Measurements from ENCODE around the gene LRRC43.

LRRC43 gene

GRCh38 chr12:122140467-122141257, 42.3 kb upstream of the LRRC43 start:
- H3K27ac ChIP-seq (ENCODE audit: low read depth in 2 of 2, low read length in 2 of 2) = no peak overlapping the region

GRCh38 chr12:122141911-122142725, 40.8 kb upstream of the LRRC43 start:
- Histone ChIP-seq H3K36me3 (ENCODE audit: control insufficient read depth in 2 of 2, insufficient read depth in 2 of 2, low read length in 2 of 2) (peaks cover 51 to 67% of the 10 kb centered on the region in 2 donors), H3K4me1 (ENCODE audit: control insufficient read depth in 2 of 2, insufficient read depth in 2 of 2, low read length in 2 of 2) (no peaks in the 10 kb centered on the region), H3K4me3 (ENCODE audit: low read length in 2 of 2) (no peak overlapping the region), H3K9me3 (ENCODE audit: control insufficient read depth in 2 of 2, low read length in 2 of 2) (no peaks in the 10 kb centered on the region), H3K27ac (ENCODE audit: low read depth in 2 of 2, low read length in 2 of 2) (no peak overlapping the region), H3K27me3 (ENCODE audit: control insufficient read depth in 2 of 2, insufficient read depth in 2 of 2, low read length in 2 of 2) (no peaks in the 10 kb centered on the region), H3K9ac (ENCODE audit: low read depth in 1 of 2, low read length in 2 of 2) (no peak overlapping the region)

More at GRCh38 chr12:122140467-122141257, 42.3 kb upstream of the LRRC43 start:
- Histone ChIP-seq H3K4me3 (ENCODE audit: low read length in 2 of 2) (no peak overlapping the region), H3K36me3 (ENCODE audit: control insufficient read depth in 2 of 2, insufficient read depth in 2 of 2, low read length in 2 of 2) (peaks cover 59 to 74% of the 10 kb centered on the region in 2 donors), H3K27me3 (ENCODE audit: control insufficient read depth in 2 of 2, insufficient read depth in 2 of 2, low read length in 2 of 2) (no peaks in the 10 kb centered on the region), H3K4me1 (ENCODE audit: control insufficient read depth in 2 of 2, insufficient read depth in 2 of 2, low read length in 2 of 2) (no peaks in the 10 kb centered on the region), H3K9me3 (ENCODE audit: control insufficient read depth in 2 of 2, low read length in 2 of 2) (no peaks in the 10 kb centered on the region), H3K9ac (ENCODE audit: low read depth in 1 of 2, low read length in 2 of 2) (no peak overlapping the region)

GRCh38 chr12:122142857-122143256, 40.1 kb upstream of the LRRC43 start:
- no peak overlapping the region for H3K27ac ChIP-seq (ENCODE audit: low read depth in 2 of 2, low read length in 2 of 2)
- no peaks in the 10 kb centered on the region for H3K9me3 ChIP-seq (ENCODE audit: control insufficient read depth in 2 of 2, low read length in 2 of 2)
- H3K36me3 ChIP-seq (ENCODE audit: control insufficient read depth in 2 of 2, insufficient read depth in 2 of 2, low read length in 2 of 2) = peaks cover 47 to 60% of the 10 kb centered on the region in 2 donors

GRCh38 chr12:122144885-122145284, 38.0 kb upstream of the LRRC43 start:
- no peak overlapping the region for H3K9ac ChIP-seq (ENCODE audit: low read depth in 1 of 2, low read length in 2 of 2)

More at GRCh38 chr12:122142857-122143256, 40.1 kb upstream of the LRRC43 start:
- Histone ChIP-seq H3K4me1 (ENCODE audit: control insufficient read depth in 2 of 2, insufficient read depth in 2 of 2, low read length in 2 of 2) (no peaks in the 10 kb centered on the region), H3K4me3 (ENCODE audit: low read length in 2 of 2) (no peak overlapping the region), H3K27me3 (ENCODE audit: control insufficient read depth in 2 of 2, insufficient read depth in 2 of 2, low read length in 2 of 2) (no peaks in the 10 kb centered on the region), H3K9ac (ENCODE audit: low read depth in 1 of 2, low read length in 2 of 2) (no peak overlapping the region)

GRCh38 chr12:122145505-122146330, 37.2 kb upstream of the LRRC43 start:
- Histone ChIP-seq H3K9me3 (ENCODE audit: control insufficient read depth in 2 of 2, low read length in 2 of 2) (no peaks in the 10 kb centered on the region), H3K4me3 (ENCODE audit: low read length in 2 of 2) (no peak overlapping the region), H3K27me3 (ENCODE audit: control insufficient read depth in 2 of 2, insufficient read depth in 2 of 2, low read length in 2 of 2) (no peaks in the 10 kb centered on the region), H3K36me3 (ENCODE audit: control insufficient read depth in 2 of 2, insufficient read depth in 2 of 2, low read length in 2 of 2) (peaks cover 26 to 34% of the 10 kb centered on the region in 2 donors), H3K27ac (ENCODE audit: low read depth in 2 of 2, low read length in 2 of 2) (no peak overlapping the region), H3K9ac (ENCODE audit: low read depth in 1 of 2, low read length in 2 of 2) (no peak overlapping the region), H3K4me1 (ENCODE audit: control insufficient read depth in 2 of 2, insufficient read depth in 2 of 2, low read length in 2 of 2) (no peaks in the 10 kb centered on the region)

More at GRCh38 chr12:122144885-122145284, 38.0 kb upstream of the LRRC43 start:
- Histone ChIP-seq H3K27me3 (ENCODE audit: control insufficient read depth in 2 of 2, insufficient read depth in 2 of 2, low read length in 2 of 2) (no peaks in the 10 kb centered on the region), H3K4me1 (ENCODE audit: control insufficient read depth in 2 of 2, insufficient read depth in 2 of 2, low read length in 2 of 2) (no peaks in the 10 kb centered on the region), H3K9me3 (ENCODE audit: control insufficient read depth in 2 of 2, low read length in 2 of 2) (no peaks in the 10 kb centered on the region), H3K27ac (ENCODE audit: low read depth in 2 of 2, low read length in 2 of 2) (no peak overlapping the region), H3K36me3 (ENCODE audit: control insufficient read depth in 2 of 2, insufficient read depth in 2 of 2, low read length in 2 of 2) (peaks cover 30 to 41% of the 10 kb centered on the region in 2 donors), H3K4me3 (ENCODE audit: low read length in 2 of 2) (no peak overlapping the region)

GRCh38 chr12:122147514-122148290, 35.2 kb upstream of the LRRC43 start:
- Histone ChIP-seq H3K27ac (ENCODE audit: low read depth in 2 of 2, low read length in 2 of 2) (no peak overlapping the region), H3K9me3 (ENCODE audit: control insufficient read depth in 2 of 2, low read length in 2 of 2) (no peaks in the 10 kb centered on the region), H3K9ac (ENCODE audit: low read depth in 1 of 2, low read length in 2 of 2) (no peak overlapping the region), H3K4me3 (ENCODE audit: low read length in 2 of 2) (no peak overlapping the region), H3K4me1 (ENCODE audit: control insufficient read depth in 2 of 2, insufficient read depth in 2 of 2, low read length in 2 of 2) (no peaks in the 10 kb centered on the region), H3K36me3 (ENCODE audit: control insufficient read depth in 2 of 2, insufficient read depth in 2 of 2, low read length in 2 of 2) (peaks cover 6 to 15% of the 10 kb centered on the region in 2 donors), H3K27me3 (ENCODE audit: control insufficient read depth in 2 of 2, insufficient read depth in 2 of 2, low read length in 2 of 2) (no peaks in the 10 kb centered on the region)

GRCh38 chr12:122148657-122149056, 34.3 kb upstream of the LRRC43 start:
- no peak overlapping the region for H3K27ac ChIP-seq (ENCODE audit: low read depth in 2 of 2, low read length in 2 of 2)
- H3K4me3 ChIP-seq (ENCODE audit: low read length in 2 of 2) = no peak overlapping the region
- no peak overlapping the region for H3K9ac ChIP-seq (ENCODE audit: low read depth in 1 of 2, low read length in 2 of 2)
- no peaks in the 10 kb centered on the region for H3K27me3 ChIP-seq (ENCODE audit: control insufficient read depth in 2 of 2, insufficient read depth in 2 of 2, low read length in 2 of 2)
- peaks cover 0 to 5% of the 10 kb centered on the region in 2 donors for H3K36me3 ChIP-seq (ENCODE audit: control insufficient read depth in 2 of 2, insufficient read depth in 2 of 2, low read length in 2 of 2)
- H3K4me1 ChIP-seq (ENCODE audit: control insufficient read depth in 2 of 2, insufficient read depth in 2 of 2, low read length in 2 of 2) = no peaks in the 10 kb centered on the region
- H3K9me3 ChIP-seq (ENCODE audit: control insufficient read depth in 2 of 2, low read length in 2 of 2) = no peaks in the 10 kb centered on the region

- Histone ChIP-seq H3K9me3 (ENCODE audit: control insufficient read depth in 2 of 2, low read length in 2 of 2) (no peaks in the 10 kb centered on the region), H3K27ac (ENCODE audit: low read depth in 2 of 2, low read length in 2 of 2) (no peak overlapping the region), H3K27me3 (ENCODE audit: control insufficient read depth in 2 of 2, insufficient read depth in 2 of 2, low read length in 2 of 2) (no peaks in the 10 kb centered on the region)
Measured at GRCh38 chr12:122150127-122150681, 32.7 kb upstream of the LRRC43 start.

GRCh38 chr12:122152754-122153153, 30.2 kb upstream of the LRRC43 start:
- Histone ChIP-seq H3K27ac (ENCODE audit: low read depth in 2 of 2, low read length in 2 of 2) (no peak overlapping the region), H3K9me3 (ENCODE audit: control insufficient read depth in 2 of 2, low read length in 2 of 2) (no peaks in the 10 kb centered on the region), H3K36me3 (ENCODE audit: control insufficient read depth in 2 of 2, insufficient read depth in 2 of 2, low read length in 2 of 2) (no peaks in the 10 kb centered on the region), H3K27me3 (ENCODE audit: control insufficient read depth in 2 of 2, insufficient read depth in 2 of 2, low read length in 2 of 2) (no peaks in the 10 kb centered on the region), H3K9ac (ENCODE audit: low read depth in 1 of 2, low read length in 2 of 2) (no peak overlapping the region), H3K4me3 (ENCODE audit: low read length in 2 of 2) (no peak overlapping the region), H3K4me1 (ENCODE audit: control insufficient read depth in 2 of 2, insufficient read depth in 2 of 2, low read length in 2 of 2) (no peaks in the 10 kb centered on the region)

More at GRCh38 chr12:122150127-122150681, 32.7 kb upstream of the LRRC43 start:
- Histone ChIP-seq H3K36me3 (ENCODE audit: control insufficient read depth in 2 of 2, insufficient read depth in 2 of 2, low read length in 2 of 2) (no peaks in the 10 kb centered on the region), H3K9ac (ENCODE audit: low read depth in 1 of 2, low read length in 2 of 2) (no peak overlapping the region), H3K4me1 (ENCODE audit: control insufficient read depth in 2 of 2, insufficient read depth in 2 of 2, low read length in 2 of 2) (no peaks in the 10 kb centered on the region), H3K4me3 (ENCODE audit: low read length in 2 of 2) (no peak overlapping the region)
